ENCODE data around the gene TFCP2.
"Not testable (repeated sequence)": the region's sequence is repeated elsewhere in the genome, so short reads cannot be mapped to it uniquely, and the experiment has no call there.

TFCP2 gene

GRCh38 chr12:51172515-51173431 lies at the start of gene TFCP2:
TSS of gene TFCP2 (minus strand) at chr12:51173135. CDS start at chr12:51172422, 713 bp downstream.
- peak; percentile 95 for DNase-seq

DNA sequence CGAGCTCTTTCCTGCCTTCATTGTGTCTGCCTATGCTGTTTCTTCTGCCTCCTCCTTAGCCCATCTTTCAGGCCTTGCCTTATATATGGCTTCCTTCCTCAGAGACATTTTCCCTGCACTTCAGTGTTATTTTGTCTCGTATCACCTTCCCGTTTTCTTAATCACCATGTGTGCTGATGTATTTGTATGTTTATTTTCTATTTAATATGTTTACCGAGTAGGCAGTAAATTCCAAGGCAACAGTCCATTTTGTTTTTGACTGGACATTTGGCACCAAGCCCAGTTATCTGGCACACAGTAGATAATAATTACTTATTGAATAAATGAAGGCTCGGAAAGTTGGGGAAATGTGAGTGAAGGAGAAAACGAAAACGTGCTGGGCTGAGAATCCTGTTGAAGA lies 49.5 kb upstream of the TFCP2 start:
- DNase-seq, result no peak

DNA sequence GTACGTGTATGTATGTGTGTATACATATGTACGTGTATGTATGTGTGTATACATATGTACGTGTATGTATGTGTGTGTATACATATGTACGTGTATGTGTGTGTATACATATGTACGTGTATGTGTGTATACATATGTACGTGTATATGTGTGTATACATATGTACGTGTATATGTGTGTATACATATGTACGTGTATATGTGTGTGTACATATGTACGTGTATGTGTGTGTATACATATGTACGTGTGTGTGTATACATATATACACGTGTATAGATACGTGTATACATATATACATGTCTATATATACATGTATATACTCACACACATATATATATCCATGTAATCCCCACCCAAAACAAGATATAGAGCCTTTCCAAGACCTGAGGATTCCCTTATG lies 46.9 kb upstream of the TFCP2 start:
- DNase-seq, result not testable (repeated sequence)

DNA sequence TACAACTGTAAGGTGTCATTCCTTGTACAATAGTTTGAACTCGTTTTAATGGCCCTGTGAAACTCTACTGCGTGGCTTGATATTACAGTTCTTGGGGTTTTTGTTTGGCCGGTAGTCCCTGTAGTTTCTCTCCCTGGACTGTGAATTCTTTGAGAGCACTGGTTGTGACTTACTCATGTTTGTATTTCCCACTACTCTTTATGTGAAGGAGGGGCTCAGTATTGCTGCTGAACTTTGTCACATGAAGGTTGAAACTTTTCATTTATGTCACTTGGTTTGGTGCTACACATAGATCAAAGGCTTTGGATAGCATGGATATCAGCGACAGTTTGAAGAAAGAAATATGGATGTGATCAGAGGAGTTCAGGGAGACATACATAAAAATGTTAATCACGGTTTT lies 46.4 kb upstream of the TFCP2 start:
- no peak for DNase-seq

DNA sequence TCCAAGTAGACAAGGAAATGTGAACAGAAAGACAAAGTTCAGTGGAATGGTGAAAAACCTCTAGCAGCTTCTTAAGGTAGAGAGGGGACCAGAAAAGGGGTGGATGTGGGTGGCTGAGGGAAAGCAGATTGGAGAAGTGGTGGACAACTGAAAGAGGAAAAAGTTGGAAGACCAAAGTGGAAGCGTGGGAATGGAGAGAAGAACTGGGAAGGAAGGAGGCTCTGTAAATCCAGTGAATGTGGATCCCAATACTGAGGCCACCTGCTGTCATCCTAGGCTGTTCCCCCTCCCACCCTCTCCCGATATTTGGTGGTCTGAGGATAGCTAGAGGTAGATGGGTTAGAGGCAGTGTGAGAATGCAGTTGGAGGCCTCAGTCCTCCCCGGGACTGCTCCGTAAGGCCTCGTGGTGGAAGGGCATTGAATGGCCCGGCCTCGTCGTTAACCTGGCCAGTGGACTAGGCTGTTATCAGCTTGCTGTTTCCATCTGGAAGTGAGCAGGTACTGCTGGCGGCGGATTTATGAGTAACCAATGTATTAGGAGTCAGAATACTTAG lies 45.7 kb upstream of the TFCP2 start:
- no peak for DNase-seq

DNA sequence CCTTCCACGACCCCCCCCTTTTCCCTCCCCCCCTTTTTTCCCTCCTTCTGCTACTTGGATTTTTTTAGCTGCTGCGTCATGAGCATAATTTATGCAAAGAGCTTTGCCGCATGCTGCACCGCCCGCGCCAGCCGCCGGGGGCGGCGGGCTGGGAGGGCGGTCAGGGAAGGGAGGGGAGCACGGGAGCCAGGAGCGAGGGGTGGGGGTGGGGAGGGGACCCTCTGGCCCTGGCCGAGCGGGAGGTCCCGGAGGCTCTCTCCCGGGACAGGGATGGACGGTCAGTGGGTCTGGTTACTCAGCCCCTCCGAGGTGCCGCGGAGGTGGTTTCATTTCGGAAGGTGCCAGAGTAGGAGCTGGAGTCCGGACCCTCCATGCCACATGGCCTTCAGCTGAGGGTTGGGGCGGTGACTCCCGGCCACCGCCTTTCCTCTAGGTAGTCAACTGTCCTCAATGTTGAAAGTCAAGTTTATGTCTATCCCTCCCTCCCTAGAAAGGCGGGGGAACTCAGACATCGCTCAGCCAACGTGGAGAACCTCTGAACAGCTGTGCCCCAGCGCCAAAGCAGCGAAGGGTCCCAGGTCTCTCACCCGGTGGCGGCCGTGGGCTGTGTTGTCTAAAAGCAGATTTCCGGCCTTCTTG lies 45.2 kb upstream of the TFCP2 start, which contains the start of gene POU6F1:
POU6F1 (minus strand) TSS at position 95 of the 639 bp plus-strand sequence. CDS start 11,226 bp downstream, outside the sequence.
- DNase-seq, result peak; percentile 67

DNA sequence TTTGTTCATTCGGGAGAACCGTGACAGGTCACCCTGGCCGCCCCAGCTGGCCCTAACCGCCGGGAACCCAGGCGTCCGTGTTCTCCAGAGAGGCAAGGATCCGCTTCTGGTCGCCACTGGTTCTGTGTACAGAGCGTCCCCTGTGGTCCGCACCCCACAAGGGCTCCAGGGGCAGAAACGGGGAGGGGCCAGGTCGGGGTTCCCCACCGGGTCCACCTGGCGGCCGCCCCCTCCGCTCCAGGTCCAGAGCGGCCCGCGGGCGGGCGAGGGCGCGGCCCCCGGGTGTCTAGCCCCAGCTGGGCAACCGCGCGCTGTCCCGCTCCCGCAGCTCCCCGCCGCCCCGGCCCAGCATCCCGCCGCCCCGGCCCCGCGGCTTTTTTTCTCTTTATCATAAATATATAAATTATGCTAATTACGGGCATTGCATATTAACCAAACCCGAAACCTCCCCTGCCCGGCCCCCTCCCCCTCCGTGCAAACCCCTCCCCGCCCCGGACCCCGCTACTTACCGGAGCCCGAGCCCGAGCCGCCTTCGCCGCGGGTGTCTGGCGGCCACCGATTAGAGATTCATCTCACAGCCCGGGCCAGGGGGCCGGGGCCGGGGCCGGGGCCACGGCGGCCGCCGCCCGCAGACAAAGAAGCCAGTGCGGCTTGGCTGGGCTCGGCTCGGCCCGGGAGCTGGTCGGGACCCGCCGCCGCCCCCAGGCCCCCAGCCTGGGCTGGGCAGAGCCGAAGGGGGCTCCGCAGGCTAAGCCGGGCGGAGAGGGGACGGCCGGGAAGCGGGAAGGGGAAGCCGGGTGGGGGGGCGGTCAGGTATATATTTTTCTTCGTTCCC lies 44.4 kb upstream of the TFCP2 start:
- no peak for DNase-seq

DNA sequence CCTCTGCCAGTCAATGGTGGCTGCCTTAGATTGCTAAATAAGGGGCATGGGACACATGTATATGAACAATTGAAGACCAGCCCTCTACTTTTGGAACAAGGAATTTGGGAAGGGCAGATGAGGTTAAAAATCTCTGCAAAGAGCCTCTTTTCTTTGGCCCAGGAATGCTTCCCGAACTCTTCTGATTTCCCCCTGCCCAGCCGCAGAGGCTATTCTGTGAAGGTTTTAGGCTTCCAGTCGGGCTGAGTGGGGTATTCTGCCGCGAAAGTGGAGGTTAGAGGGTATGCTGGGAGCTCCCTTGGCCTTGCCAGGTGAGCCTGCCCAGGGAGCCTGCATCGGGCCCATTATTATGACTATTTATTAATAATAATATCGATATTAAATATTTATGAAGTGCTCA lies 43.7 kb upstream of the TFCP2 start:
- DNase-seq, result no peak

- DNase-seq, result no peak
These were observed 42.0 kb upstream of the TFCP2 start for GRCh38 chr12:51214895-51215294.

DNA sequence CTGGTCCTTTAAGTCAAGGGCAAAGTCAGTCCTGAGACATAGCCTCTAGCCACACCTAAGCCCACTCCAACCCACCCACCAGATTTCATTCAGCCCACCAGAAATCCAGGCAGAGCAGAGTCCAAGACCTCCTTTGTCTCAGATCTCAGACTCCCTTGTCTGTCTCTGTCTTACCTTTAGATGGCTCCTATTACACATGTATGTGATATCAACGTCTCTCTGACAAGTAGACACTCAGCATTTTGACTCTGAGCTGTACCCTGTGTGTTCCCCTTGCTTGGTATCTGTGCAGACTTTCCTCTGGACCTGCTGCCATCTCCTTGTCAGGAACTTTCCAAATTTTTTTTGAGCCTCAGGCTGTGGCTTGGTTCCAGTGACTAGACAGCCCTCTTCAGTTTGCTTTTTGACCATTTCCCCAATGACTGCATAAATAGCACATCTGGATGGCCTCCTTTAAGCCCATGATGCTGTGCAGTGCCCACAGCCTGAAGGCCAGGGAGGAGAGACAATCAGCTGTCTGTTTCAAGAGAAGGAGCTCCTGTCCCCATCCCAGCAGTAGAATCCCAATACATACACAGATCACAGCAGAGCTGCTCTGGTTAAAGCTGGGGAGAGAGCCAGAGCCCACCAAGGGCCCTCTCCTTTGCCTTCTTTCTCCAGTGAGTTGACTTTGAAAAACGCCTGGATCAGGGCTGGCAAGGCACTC lies 37.9 kb upstream of the TFCP2 start:
- DNase-seq, result no peak

DNA sequence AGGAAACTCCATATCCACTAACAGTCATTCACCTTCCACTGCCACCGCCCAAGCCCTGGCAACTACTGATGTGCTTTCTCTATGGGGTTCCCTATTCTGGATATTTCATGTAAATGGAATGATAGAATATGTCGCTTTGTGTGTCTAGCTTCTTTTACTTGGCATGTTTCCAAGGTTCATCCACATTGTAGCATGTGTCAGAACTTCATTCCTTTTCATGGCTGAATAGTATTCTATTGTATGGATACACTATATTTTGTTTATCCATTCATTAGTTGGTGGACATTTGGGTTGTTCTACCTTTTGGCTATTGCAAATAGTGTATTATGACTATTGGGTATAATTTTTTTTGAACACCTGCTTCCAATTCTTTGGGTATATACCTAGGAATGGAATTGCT lies 36.3 kb upstream of the TFCP2 start:
- DNase-seq, result no peak

DNA sequence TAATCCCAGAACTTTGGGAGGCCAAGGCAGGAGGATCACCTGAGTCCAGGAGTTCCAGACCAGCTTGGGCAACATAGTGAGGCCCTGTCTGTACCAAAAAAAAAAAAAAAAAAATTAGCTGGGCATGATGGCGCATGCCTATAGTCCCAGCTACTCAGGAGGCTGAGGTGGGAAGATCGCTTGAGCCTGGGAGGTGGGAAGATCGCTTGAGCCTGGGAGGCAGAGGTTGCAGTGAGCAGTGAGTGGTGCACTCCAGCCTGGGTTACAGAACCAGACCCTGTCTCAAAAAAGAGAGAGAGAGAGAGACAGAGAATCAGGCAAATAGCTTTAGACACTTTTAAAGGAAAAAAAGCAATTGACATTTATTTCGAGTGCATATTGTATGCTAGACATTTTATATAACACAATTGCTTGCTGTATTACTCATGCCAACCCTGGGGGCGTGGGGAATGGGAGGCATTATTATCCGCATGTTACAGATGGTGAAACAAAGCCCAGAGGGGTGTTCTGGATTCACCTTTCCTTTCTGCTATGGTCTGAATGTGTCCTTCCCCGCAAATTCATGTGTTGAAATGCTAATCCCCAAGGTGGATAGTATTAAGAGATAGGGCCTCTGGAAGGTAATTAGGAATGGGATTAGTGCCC lies 35.2 kb upstream of the TFCP2 start:
- no peak for DNase-seq

DNA sequence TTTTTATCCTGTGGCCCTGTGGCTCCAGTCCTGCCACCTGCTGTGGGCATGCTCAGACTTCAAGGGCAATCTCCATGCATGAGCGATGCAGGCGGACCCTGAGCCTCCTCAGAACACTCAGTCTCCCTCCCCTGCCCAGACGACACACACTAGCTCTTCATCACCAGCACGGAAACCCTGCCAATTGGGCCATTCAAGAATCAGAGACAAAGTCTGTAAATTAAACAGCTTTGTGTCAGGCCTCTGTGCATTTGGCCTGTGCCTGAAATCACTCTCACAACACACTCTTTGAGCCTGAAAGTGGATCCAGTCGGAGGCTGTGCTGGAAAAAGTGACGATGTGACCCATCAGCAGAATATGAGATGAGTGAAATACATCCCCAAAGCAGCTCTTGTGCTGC lies 32.4 kb upstream of the TFCP2 start:
- DNase-seq, result no peak

- DNase-seq, result no peak
These were observed 29.8 kb upstream of the TFCP2 start for GRCh38 chr12:51202718-51203117.

DNA sequence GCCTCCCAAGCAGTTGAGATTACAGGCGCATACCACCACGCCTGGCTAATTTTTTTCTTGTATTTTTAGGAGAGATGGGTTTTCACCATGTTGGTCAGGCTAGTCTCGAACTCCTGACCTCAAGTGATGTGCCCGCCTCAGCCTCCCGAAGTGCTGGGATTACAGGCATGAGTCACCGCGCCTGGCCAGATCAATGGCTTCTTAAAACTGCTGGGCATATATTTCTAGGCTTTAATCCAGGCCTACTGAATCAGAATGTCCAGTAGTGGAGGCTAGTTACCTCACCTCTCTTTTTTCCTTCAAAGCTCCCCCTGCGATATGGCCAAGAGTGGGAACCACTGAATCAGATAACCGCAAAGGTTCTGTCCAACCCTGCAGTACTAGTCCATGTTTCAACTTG lies 27.9 kb upstream of the TFCP2 start:
- DNase-seq, result no peak

DNA sequence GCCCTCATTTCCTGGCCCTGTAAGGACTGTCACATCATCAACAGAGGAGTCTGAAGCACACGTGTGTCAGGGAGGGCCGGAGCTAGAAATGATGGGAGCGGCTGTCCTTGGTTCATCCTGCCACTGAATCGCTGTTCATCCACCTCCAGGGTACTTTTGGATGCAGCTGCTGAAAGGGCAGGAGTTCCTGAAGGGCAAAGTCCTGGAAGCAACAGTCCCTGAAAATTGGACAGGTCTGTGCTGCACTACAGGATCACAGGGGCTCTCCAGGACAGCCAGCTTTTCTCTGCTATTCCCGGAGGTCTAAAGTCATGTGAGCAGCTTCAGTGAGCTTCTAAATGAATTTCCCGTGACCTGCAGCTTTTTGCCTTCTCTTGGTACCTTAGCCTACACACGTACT lies 27.2 kb upstream of the TFCP2 start:
- no peak for DNase-seq

DNA sequence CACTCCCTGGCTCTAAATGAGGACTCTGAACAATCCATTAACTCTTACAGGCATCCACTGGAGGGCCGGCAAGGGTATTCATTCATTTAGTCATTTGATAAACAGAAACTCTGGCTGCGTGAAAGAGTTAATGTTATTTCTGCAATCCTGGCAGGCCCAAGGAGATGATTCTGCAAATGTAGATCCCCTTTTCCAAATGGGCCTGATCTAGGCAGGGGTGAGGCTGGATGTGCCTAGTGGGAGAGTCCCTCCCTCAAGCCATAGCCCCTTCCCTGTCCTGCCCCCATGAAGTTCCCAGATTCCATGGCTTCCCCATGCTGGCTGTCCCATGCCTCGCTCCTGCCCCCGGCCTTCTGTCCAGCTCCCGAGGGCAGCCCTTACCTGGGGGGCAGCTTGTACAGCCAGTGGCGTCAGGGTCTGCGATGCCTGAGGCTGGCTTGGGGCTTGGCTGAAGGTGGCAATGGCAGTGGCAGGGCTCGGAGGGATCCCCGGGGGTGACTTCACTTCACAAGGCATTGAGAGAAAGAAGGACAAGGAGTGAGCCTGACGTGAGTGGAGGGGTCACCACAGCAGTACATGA lies 26.5 kb upstream of the TFCP2 start:
- no peak for DNase-seq

DNA sequence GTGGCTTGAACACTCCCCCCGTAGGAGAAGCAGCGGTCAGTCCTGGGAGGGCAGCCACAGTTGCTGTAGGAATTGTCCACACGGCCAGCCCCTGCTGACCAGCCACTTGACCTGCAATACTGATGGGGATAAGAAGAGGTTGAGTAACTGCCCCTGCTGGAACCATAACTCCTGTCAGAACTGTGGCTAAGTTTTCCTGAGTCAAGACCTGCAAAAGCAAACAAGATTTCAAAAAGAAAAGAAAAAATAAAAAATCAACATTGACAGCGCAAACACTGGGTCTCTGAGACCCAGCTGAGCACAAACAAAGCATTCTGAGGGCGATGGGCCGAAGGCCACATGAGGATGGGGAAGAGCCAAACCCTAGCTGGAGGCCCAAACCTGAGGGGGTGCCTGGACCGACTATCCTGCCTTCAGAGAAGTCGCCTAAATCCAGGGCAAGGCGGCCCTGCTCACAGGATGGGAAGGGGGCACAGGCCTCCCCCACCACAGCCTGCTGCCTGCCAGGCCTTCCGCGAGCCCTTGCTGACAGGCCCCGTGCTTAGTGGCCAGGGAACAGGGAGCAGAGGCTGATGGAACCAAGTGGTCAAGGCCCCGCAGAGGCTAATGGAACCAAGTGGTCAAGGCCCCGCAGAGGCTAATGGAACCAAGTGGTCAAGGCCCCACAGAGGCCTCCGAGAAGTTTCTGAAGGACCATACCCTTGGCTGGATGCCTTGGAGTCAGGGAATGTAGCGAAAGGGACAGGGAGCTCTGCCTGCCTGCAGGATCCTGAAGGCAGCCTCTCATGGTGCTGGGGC lies 25.8 kb upstream of the TFCP2 start:
- DNase-seq, result no peak

- DNase-seq, result no peak
These were observed 25.0 kb upstream of the TFCP2 start for GRCh38 chr12:51197736-51198567.

GRCh38 chr12:51196547-51196946 lies 23.6 kb upstream of the TFCP2 start:
- no peak for DNase-seq

All from kidney glomerular epithelial cell (primary cell).